Liver (tissue), 9 donors: Measurements from ENCODE around the gene CCDC116. TPM values are rescaled to one million over a fixed set of nuclear protein-coding genes. Genes with fewer than 3 reads are reported as not detected.

ENCODE experiments used
- DNase-seq: peaks from one replicate; pipeline ENCODE4 v3.0.0-alpha.2; 2017; ENCODE audit warnings: low spot score
- H3K27ac ChIP-seq, 2 donors: one replicate each; pipeline ENCODE4 v1.7.0; 2013; ENCODE audit warnings: inconsistent platforms in 2 of 2, low read length in 2 of 2, control low read depth in 1 of 2, low read depth in 1 of 2, mild to moderate bottlenecking in 1 of 2
- H3K27me3 ChIP-seq, 4 donors: one replicate each; pipeline versions ENCODE4 v1.6.1 to v1.7.0; 2013; ENCODE audit warnings: low read length in 3 of 4, inconsistent platforms in 1 of 4, mild to moderate bottlenecking in 1 of 4, moderate library complexity in 1 of 4; ENCODE audit not compliant: control insufficient read depth in 4 of 4, insufficient read depth in 4 of 4
- H3K36me3 ChIP-seq, 4 donors: one replicate each; pipeline versions ENCODE4 v1.6.1 to v1.7.0; 2013; ENCODE audit warnings: low read length in 3 of 4, mild to moderate bottlenecking in 3 of 4, low read depth in 1 of 4, moderate library complexity in 1 of 4; ENCODE audit not compliant: control insufficient read depth in 4 of 4, insufficient read depth in 3 of 4
- H3K4me1 ChIP-seq, 4 donors: one replicate each; pipeline versions ENCODE4 v1.6.1 to v1.7.0; 2013; ENCODE audit warnings: low read length in 3 of 4, mild to moderate bottlenecking in 3 of 4, moderate library complexity in 1 of 4; ENCODE audit not compliant: control insufficient read depth in 4 of 4, insufficient read depth in 4 of 4
- H3K4me3 ChIP-seq, 3 donors: one replicate each; pipeline versions ENCODE4 v1.6.1 to v1.7.0; 2013; ENCODE audit warnings: low read length in 3 of 3, control low read depth in 1 of 3, low read depth in 1 of 3, mild to moderate bottlenecking in 1 of 3
- H3K9ac ChIP-seq, 2 donors: one replicate each; pipeline ENCODE4 v1.7.0; 2013; ENCODE audit warnings: low read length in 2 of 2, mild to moderate bottlenecking in 2 of 2, moderate library complexity in 2 of 2, control low read depth in 1 of 2, low read depth in 1 of 2
- H3K9me3 ChIP-seq, 4 donors: one replicate each; pipeline versions ENCODE4 v1.6.1 to v1.7.0; 2013; ENCODE audit warnings: low read length in 3 of 4; ENCODE audit not compliant: control insufficient read depth in 4 of 4
- ATF3 ChIP-seq: IDR thresholded peaks from 2 replicates; pipeline ENCODE4 v1.6.1; 2016; ENCODE audit warnings: antibody characterized with exemption
- EGR1 ChIP-seq, 2 donors: IDR thresholded peaks; 2 replicates each; pipeline ENCODE4 v1.6.1; 2016 to 2018; ENCODE audit warnings: antibody characterized with exemption in 2 of 2, low read depth in 2 of 2
- FOXA1 ChIP-seq: IDR thresholded peaks from 2 replicates; pipeline ENCODE4 v1.6.1; 2016; ENCODE audit warnings: antibody characterized with exemption
- FOXA2 ChIP-seq: IDR thresholded peaks from 2 replicates; pipeline ENCODE4 v1.6.1; 2016; ENCODE audit warnings: antibody characterized with exemption
- GABPA ChIP-seq, 2 donors: IDR thresholded peaks in 1 of 2; conservative IDR thresholded peaks in 1 of 2; 2 replicates each; pipeline ENCODE4 v1.6.1; 2016; ENCODE audit warnings: antibody characterized with exemption in 2 of 2, mild to moderate bottlenecking in 1 of 2, moderate library complexity in 1 of 2
- HNF4A ChIP-seq, 2 donors: conservative IDR thresholded peaks; 2 replicates each; pipeline ENCODE4 v1.6.1; 2016; ENCODE audit warnings: antibody characterized with exemption in 2 of 2, mild to moderate bottlenecking in 2 of 2
- HNF4G ChIP-seq: IDR thresholded peaks from 2 replicates; pipeline ENCODE4 v1.6.1; 2016; ENCODE audit warnings: antibody characterized with exemption
- JUND ChIP-seq, 2 donors: IDR thresholded peaks; 2 replicates each; pipeline ENCODE4 v1.6.1; 2016; ENCODE audit warnings: antibody characterized with exemption in 2 of 2
- NR2F2 ChIP-seq: IDR thresholded peaks from 2 replicates; pipeline ENCODE4 v1.6.1; 2016; ENCODE audit warnings: antibody characterized with exemption
- RAD21 ChIP-seq, 2 donors: IDR thresholded peaks; 2 replicates each; pipeline ENCODE4 v1.6.1; 2016; ENCODE audit warnings: antibody characterized with exemption in 2 of 2, mild to moderate bottlenecking in 2 of 2
- REST ChIP-seq: IDR thresholded peaks from 2 replicates; pipeline ENCODE4 v1.6.1; 2016; ENCODE audit warnings: antibody characterized with exemption, mild to moderate bottlenecking
- RXRA ChIP-seq, 2 donors: IDR thresholded peaks; 2 replicates each; pipeline ENCODE4 v1.6.1; 2017 to 2018; ENCODE audit warnings: antibody characterized with exemption in 2 of 2, mild to moderate bottlenecking in 1 of 2
- SP1 ChIP-seq: IDR thresholded peaks from 2 replicates; pipeline ENCODE4 v1.6.1; 2018; ENCODE audit warnings: antibody characterized with exemption, mild to moderate bottlenecking
- TAF1 ChIP-seq: conservative IDR thresholded peaks from 2 replicates; pipeline ENCODE4 v1.6.1; 2016; ENCODE audit warnings: antibody characterized with exemption, mild to moderate bottlenecking
- YY1 ChIP-seq: IDR thresholded peaks from 2 replicates; pipeline ENCODE4 v1.6.1; 2016; ENCODE audit warnings: antibody characterized with exemption, mild to moderate bottlenecking
- ZBTB33 ChIP-seq: IDR thresholded peaks from 2 replicates; pipeline ENCODE4 v1.6.1; 2016; ENCODE audit warnings: antibody characterized with exemption
- WGBS: extraction: QIAGEN DNeasy Blood & Tissue Kit; methylation state at CpG from one replicate; pipeline ENCODE4 v1.1.7; 2013; 5-methylcytosine and 5-hydroxymethylcytosine counted together
- polyA plus RNA-seq, 2 donors: library from polyadenylated mRNA; stranded (reverse) in 1 of 2; unstranded in 1 of 2; fragments of 200-250 nt in 1 of 2; fragments of >200 nt in 1 of 2; fragmentation: Nextera tagmentation in 1 of 2; extraction: Ambion mirVana in 1 of 2; gene quantifications; one replicate each; pipeline versions ENCODE4 v1.2.1 to v1.2.3, GENCODE V29; 2013 to 2015
- total RNA-seq, 2 donors: library from RNA; depleted of rRNA; stranded (reverse); fragments of >200 nt; gene quantifications; one replicate each; pipeline ENCODE4 v1.2.3, GENCODE V29; 2014
- TF ChIP-seq, protein P1 (sequence below): fragments of 150-350 bp; IDR thresholded peaks from 2 replicates; pipeline ENCODE4 v1.5.1; 2017; ENCODE audit warnings: improper control_type of control experiment, low read depth, low read length; ENCODE audit not compliant: missing input control
- TF ChIP-seq, protein P2 (sequence below): IDR thresholded peaks from 2 replicates; pipeline ENCODE4 v1.6.1; 2016; ENCODE audit warnings: antibody characterized with exemption
- donor health status: healthy.
- donor health status: healthy.
- donor health status: healthy.
- donor health status: healthy.
- donor health status: healthy.

The CCDC116 gene
- total and polyA plus RNA-seq, 4 donors = 0.05 to 0.08 (median 0.05) TPM; not detected in 1

- Histone ChIP-seq H3K4me1 (peaks cover 0 to 8% (median 3%) of the 10 kb centered on the region in 4 donors), H3K9ac (no peak overlapping the region), H3K9me3 (no peaks in the 10 kb centered on the region), H3K27ac (no peak overlapping the region), H3K36me3 (no peaks in the 10 kb centered on the region), H3K27me3 (no peaks in the 10 kb centered on the region), H3K4me3 (no peak overlapping the region)
- no peak for DNase-seq
- WGBS = 94% methylated on average over 16 of the region's 16 CpGs
- TF ChIP-seq EGR1 (IDR thresholded peaks at IDR 0.05; ENCODE audit: low read depth in 2 of 2) = no peak
- no peak for TF ChIP-seq REST
- no peak for TF ChIP-seq TAF1
- TF ChIP-seq FOXA1 = no peak
- no peak for TF ChIP-seq FOXA2
- no peak for TF ChIP-seq RAD21 (IDR thresholded peaks at IDR 0.05)
- no peak for TF ChIP-seq ATF3
- no peak for TF ChIP-seq GABPA (IDR thresholded peaks at IDR 0.05 in 1 of 2, conservative IDR thresholded peaks at IDR 0.05 in 1 of 2)
- TF ChIP-seq HNF4G = no peak
- TF ChIP-seq, protein P1, sequence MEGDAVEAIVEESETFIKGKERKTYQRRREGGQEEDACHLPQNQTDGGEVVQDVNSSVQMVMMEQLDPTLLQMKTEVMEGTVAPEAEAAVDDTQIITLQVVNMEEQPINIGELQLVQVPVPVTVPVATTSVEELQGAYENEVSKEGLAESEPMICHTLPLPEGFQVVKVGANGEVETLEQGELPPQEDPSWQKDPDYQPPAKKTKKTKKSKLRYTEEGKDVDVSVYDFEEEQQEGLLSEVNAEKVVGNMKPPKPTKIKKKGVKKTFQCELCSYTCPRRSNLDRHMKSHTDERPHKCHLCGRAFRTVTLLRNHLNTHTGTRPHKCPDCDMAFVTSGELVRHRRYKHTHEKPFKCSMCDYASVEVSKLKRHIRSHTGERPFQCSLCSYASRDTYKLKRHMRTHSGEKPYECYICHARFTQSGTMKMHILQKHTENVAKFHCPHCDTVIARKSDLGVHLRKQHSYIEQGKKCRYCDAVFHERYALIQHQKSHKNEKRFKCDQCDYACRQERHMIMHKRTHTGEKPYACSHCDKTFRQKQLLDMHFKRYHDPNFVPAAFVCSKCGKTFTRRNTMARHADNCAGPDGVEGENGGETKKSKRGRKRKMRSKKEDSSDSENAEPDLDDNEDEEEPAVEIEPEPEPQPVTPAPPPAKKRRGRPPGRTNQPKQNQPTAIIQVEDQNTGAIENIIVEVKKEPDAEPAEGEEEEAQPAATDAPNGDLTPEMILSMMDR = no peak
- no peak for TF ChIP-seq SP1
- TF ChIP-seq RXRA (IDR thresholded peaks at IDR 0.05) = no peak
- TF ChIP-seq HNF4A (conservative IDR thresholded peaks at IDR 0.05) = no peak
- TF ChIP-seq YY1 = no peak
- no peak for TF ChIP-seq JUND (IDR thresholded peaks at IDR 0.05)
- no peak for TF ChIP-seq NR2F2
- no peak for TF ChIP-seq ZBTB33
Measured at GRCh38 chr22:21634081-21634480, 1.5 kb downstream of the CCDC116 start.

DNA sequence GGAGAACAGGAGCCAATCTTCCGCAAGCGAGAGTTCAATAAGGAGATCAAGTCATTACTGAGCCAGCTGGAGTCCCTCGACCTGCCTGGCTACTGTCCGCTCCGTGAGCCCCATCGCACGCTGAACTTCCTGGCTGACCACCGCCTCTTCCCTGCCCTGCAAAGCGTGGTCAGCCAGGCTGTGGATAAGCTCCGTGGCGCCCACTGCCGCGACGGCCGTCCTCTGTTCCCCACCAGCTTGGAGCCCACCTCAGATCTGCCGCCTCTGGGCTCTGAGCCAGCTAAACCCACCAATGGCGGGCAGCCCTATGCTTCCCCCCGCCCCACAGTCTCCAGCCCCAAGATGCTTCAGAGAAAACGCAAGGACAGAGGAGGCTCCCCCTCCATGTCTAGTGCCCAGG lies 2.3 kb downstream of the CCDC116 start:
- Histone ChIP-seq H3K9me3 (no peaks in the 10 kb centered on the region), H3K36me3 (no peaks in the 10 kb centered on the region), H3K9ac (no peak overlapping the region), H3K27ac (no peak overlapping the region), H3K4me1 (peaks cover 0 to 3% (median 0%) of the 10 kb centered on the region in 4 donors), H3K27me3 (no peaks in the 10 kb centered on the region), H3K4me3 (no peak overlapping the region)
- 91% methylated on average over 19 of the region's 19 CpGs for WGBS
- no peak for DNase-seq
- TF ChIP-seq RXRA (IDR thresholded peaks at IDR 0.05) (no peak), FOXA2 (no peak), YY1 (no peak), ATF3 (no peak), EGR1 (IDR thresholded peaks at IDR 0.05; ENCODE audit: low read depth in 2 of 2) (no peak), GABPA (IDR thresholded peaks at IDR 0.05 in 1 of 2, conservative IDR thresholded peaks at IDR 0.05 in 1 of 2) (no peak), HNF4A (conservative IDR thresholded peaks at IDR 0.05) (no peak), FOXA1 (no peak), REST (no peak)
- TF ChIP-seq, protein P1 = no peak
- TF ChIP-seq, protein P2, sequence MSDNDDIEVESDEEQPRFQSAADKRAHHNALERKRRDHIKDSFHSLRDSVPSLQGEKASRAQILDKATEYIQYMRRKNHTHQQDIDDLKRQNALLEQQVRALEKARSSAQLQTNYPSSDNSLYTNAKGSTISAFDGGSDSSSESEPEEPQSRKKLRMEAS = no peak
